ENCODE results near the gene ARL6IP4. TPM values are rescaled to one million over a fixed set of nuclear protein-coding genes. Genes with fewer than 3 reads are reported as not detected.

Gene ARL6IP4
- total RNA-seq, 4 donors from 2014 or later, result 129 to 188 (median 167) TPM

DNA sequence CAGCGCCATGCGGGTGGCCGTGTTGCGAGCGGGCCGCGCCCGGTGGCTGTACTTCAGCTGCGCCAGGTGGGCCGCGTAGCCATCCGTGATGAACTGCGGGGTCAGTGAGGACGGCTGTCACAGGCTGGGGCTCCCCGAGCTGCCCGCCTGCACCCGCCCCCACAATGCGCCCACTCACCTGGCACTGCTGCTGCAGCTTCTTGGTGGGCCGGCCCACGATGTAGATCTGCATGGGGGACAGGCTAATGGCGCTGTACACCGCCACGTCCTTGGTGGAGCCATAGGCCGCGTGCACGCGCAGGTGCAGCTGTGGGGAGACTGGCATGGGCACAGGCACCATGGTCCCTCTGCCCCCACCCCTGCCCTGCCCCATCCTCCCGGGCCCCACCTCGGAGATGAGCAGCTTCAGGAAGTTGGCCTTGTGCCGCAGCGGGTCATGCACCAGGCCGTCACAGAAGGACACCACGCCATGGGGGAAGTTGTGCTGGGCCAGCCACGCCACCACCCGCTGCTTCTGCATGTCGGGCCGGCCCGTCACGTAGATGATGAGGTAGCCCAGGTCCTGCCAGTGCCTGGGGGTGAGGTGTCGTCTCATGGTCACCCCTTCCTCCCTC is 5.9 kb downstream of the ARL6IP4 start:
- 94 to 96% methylated on average over 24 to 37 of the region's 40 CpGs for WGBS, 2 donors
- H3K4me3 ChIP-seq (ENCODE audit: low read depth, poor library complexity, severe bottlenecking), result no peak overlapping the region
- intact Hi-C loops (cut with DNase I; ENCODE audit: low total_unique reads), result no loop called here
- DNase-seq (ENCODE audit: low spot score in 2 of 2), result no peak
- TF ChIP-seq CTCF (IDR thresholded peaks at IDR 0.05) (no peak), POLR2A (IDR thresholded peaks at IDR 0.05) (no peak)

DNA sequence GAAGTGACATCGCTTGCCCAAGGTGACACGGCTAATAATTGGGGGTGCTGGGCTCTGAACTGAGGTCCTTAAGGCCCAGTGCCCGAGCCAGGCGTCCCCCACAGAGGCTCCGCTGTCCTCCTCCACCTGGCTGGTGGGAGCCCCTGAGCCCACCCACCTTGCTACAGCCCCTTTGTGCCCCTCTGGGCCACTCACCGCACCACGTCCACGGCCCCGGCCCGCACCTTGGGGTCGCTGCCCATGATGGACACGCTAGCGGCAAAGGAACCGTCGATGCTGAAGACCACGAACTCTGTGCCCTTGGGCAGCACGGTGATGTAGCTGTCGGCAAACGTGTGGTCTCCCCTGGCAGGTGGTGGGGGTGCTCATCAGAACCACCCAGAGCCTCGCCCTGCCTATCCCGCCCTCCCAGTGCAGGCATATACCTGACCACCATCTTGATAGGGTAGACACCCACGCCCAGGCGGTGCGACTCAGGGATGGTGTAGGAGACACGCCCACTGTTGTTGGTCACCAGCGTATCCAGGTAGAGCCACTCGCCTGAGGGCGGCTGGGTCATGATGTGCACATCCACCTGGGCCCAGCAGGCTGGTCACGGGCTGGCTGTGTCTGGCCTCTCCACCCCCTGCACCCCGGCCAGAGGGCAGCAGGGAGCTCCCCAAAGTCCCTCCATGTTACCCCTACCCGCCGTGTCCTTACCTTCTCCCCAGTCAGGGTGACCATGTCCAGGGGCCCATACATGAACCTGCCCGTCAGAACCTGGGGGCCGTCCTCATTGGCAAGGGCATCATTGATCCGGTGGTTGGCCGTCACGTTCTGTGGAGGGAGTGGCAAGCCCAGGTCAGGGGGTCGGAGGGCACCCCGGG is 6.8 kb downstream of the ARL6IP4 start:
- DNase-seq (ENCODE audit: low spot score in 2 of 2), result no peak
- H3K4me3 ChIP-seq (ENCODE audit: low read depth, poor library complexity, severe bottlenecking), result no peak overlapping the region
- intact Hi-C loops (cut with DNase I; ENCODE audit: low total_unique reads), result no loop called here
- TF ChIP-seq CTCF (IDR thresholded peaks at IDR 0.05), result no peak
- TF ChIP-seq POLR2A (IDR thresholded peaks at IDR 0.05), result no peak
- WGBS, 2 donors, result 91 to 93% methylated on average over 28 to 31 of the region's 39 CpGs

DNA sequence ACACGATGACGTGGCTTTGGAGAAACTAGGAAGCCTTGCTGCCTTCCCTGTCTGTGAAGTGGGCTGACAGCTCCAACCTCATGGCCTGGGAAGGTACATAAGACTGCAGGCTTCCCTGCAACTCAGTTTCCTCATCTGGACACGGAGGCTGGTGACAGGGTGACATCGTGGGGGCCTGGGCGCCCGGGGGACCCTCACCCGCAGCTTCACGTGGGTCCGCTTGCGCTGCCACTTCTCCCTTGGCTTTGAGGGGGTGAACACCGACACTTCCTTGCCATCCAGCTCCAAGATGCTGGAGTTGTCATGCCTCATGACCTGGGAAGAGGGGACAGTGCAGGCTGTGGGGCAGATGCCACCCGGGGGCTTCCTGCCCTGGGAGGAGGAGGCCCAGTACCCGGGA is 7.6 kb downstream of the ARL6IP4 start:
- intact Hi-C loops (cut with DNase I; ENCODE audit: low total_unique reads), result no loop called here

GRCh38 chr12:122988612-122989212 is 8.2 kb downstream of the ARL6IP4 start:
- TF ChIP-seq POLR2A (IDR thresholded peaks at IDR 0.05), result no peak
- TF ChIP-seq CTCF (IDR thresholded peaks at IDR 0.05), result no peak
- DNase-seq (ENCODE audit: low spot score in 2 of 2), result no peak
- WGBS, 2 donors, result 89 to 93% methylated on average over 19 to 21 of the region's 21 CpGs
- intact Hi-C loops (cut with DNase I; ENCODE audit: low total_unique reads), result no loop called here
- H3K4me3 ChIP-seq (ENCODE audit: low read depth, poor library complexity, severe bottlenecking), result no peak overlapping the region

More for the DNA sequence above, 7.6 kb downstream of the ARL6IP4 start:
- H3K4me3 ChIP-seq (ENCODE audit: low read depth, poor library complexity, severe bottlenecking), result no peak overlapping the region
- TF ChIP-seq POLR2A (IDR thresholded peaks at IDR 0.05) (no peak), CTCF (IDR thresholded peaks at IDR 0.05) (no peak)
- no peak for DNase-seq (ENCODE audit: low spot score in 2 of 2)
- WGBS, 2 donors, result 87 to 95% methylated on average over 13 of the region's 13 CpGs

DNA sequence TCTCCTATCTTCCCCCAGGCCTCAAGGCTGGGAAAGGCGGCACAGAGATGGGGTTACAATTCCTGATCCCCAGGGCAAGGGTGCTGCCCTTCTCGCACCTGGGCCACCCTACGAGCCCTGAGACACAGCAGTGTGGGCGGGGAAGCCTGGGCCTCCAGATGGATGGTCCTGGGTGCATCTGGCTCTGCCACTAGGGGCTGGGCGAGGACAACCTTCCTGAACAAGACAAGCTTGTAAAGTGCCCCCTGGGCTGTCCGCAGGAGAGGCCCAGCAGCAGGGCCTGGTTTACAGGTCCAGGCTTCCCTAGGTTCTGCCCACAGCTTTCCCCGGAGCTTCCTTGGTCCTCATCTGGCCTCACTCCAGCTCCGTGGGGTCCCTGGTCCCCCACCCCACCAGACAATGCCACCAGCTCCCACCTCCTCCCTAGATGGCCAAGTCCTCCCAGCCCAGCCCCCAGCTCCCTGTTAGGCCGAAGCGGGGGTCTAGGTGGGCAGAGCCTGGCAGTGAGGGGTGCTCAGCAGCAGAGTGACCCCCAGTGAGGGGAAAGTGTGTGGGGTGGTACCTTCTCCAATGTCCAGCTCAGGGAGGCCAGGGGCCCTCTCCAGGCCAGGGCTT is 8.9 kb downstream of the ARL6IP4 start:
- DNase-seq (ENCODE audit: low spot score in 2 of 2), result no peak
- intact Hi-C loops (cut with DNase I; ENCODE audit: low total_unique reads), result no loop called here
- TF ChIP-seq CTCF (IDR thresholded peaks at IDR 0.05) (no peak), POLR2A (IDR thresholded peaks at IDR 0.05) (no peak)
- no peak overlapping the region for H3K4me3 ChIP-seq (ENCODE audit: low read depth, poor library complexity, severe bottlenecking)
- WGBS, 2 donors, result 86 to 93% methylated on average over 10 of the region's 10 CpGs

Data from lower leg skin (tissue), 4 donors.